ENCODE measurements around the gene TBXT.
"Not testable (repeated sequence)": the region's sequence is repeated elsewhere in the genome, so short reads cannot be mapped to it uniquely, and the experiment has no call there.

TBXT gene

DNA sequence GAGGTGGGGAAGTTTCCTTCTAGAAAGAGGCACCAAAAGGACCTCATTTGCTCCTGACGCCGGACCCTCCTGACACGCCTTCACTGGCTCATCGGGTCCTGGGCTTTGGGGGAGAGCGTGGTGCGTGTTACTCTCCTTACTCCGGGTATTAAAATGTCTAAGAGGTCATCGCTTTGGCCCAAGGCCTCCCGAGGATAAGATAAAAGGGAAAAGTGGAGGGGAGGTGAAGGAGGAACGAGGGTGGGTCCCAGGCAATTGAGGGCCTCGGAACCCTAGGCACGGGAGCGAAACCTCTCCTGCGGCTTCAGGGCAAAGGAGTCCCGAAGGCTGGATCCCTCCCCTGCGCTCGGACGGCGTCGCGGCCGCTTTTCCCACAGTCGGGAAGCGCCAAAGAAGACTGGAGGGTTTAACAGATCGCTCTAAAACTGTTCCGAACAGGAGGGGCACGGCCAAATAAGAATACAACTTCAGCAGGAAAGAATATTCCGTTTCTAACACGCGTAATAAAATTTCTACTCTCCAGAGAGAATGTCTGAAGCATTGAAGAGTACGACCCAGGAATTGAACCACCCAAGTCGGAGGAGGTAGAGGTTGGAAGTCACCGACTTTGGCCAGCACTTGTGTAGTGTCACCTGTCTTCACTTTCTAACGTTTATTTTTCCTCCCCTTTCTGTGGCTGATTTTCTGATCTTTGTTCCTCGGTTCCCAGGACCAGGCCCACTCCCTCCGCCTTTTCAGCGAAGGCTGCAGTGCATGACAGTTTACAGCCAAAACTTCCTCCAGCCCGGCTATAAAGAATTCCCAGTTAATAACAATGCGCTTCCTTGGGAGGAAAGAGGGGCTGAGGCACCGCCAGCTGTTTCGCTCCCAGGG lies 2.1 kb upstream of the TBXT start:
- DNase-seq, result no peak

DNA sequence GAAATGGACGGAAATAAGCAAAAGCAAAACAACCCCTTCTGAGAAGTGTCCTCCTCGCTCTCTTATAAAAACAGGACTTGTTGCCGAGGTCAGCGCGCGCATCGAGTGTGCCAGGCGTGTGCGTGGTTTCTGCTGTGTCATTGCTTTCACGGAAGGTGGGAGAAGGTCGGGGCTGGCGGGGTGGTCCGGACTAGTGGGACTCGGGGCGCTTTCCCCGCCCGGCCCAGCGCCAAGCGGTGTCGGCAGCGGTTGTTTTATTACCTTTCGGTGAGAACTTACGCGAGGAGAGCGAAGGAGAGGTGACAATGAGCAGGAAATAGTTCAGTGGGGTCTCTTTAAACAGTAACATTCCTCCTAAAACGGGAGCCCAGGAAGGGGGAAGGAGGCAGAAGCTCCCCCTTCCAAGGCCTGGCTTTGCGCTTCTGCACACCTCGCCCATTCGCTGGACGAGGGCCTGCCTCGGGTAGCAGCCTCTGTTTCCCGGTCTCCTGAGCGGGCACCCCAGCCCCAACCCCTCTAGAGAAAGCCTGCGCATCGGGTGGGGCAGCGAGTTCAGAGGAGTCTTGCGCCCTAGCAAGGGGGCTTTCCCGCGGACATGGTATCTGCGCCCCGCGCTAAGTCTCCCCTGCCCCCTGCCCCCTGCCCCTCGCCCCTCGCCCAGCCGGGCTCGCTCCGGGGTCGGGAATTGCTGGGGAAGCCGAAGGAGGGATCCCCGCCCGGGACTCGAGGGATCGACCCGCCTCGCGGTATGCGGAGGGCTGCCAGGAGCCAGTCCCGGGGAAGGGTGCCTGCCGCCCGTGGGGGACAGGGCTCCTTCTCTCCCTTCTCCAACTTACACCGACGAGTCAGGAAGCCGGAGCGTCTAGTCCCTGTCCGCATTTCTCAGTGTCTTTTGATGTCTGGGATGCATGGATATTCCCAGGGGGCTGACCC lies 1.2 kb upstream of the TBXT start:
- DNase-seq, result no peak

DNA sequence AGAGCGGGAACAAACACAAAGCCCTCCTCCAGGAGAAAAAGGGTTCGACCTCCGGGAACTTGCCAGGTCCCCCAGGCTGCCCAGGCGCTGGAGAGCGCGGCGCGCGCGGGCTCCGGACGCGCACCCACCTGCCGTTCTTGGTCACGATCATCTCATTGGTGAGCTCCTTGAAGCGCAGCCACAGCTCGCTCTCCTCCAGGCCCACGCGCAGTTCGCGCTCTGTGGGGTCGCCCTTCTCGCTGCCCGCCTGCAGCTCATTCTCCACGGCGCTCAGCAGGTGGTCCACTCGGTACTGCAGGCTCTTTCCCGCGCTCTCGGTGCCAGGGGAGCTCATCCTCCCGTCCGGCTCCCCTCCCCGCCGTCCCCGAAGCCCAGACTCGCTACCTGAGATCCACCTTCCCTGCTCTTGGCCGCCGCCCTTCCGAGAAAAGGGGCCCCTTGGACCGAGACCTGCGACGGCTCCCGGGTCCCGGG lies 356 bp downstream of the TBXT start:
- DNase-seq, result no peak

GRCh38 chr6:166166314-166167257 lies 1.1 kb downstream of the TBXT start:
- DNase-seq, result no peak

DNA sequence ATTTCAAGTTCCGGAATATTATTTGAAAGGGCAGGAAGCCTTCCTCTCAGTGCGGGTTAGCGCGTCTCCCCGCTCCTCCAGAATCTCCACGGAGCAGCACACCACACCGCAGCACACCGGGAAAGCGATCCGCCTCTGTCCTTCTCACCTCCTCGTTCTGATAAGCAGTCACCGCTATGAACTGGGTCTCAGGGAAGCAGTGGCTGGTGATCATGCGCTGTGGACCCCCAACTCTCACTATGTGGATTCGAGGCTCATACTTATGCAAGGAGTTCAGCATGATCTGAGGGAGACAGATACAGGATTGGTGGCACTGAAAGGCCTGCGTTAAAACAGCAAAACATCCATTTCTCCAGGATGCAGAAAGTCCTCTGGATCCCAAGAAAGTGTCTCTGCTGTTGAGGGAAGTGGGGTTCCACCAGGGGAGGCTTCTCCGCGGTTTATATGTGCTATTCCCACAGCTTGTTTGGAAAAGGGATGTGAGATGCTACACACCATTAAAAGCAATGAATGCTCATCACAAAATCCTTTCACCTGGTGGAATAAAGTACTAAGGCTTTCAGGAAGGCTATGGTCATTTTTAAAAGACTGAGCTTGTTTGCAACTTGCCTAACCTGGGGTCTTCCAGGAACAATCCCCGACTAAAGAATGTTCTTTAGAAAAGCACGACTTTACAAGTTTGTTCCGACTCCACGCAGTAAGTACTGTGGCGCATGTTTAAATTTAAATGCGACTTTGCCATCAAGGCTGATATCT lies 1.9 kb downstream of the TBXT start:
- no peak for DNase-seq

GRCh38 chr6:166162599-166163342 lies 4.9 kb downstream of the TBXT start:
- no peak for DNase-seq

GRCh38 chr6:166157930-166158617 lies 9.6 kb downstream of the TBXT start:
- DNase-seq, result no peak

GRCh38 chr6:166156942-166157341 lies 10.7 kb downstream of the TBXT start:
- DNase-seq, result no peak

DNA sequence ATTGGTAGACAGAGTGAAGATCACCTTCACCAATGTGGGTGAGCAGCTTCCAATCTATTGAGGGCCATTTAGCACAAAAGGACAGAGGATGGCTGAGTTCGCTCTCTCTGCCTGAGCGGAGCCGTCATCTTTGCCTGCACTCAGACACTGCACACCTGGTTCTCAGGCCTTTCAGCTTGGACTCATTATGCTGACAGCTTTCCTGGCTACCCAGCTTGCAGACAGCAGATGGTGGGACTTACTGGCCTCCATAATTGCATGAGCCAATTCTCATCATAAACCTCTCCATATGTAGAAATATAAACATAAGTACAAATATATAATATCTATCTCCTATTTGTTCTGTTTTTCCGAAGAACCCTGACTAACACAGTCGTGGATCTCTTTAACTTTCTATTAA lies 13.7 kb downstream of the TBXT start:
- no peak for DNase-seq

- DNase-seq, result no peak
These were observed 15.0 kb downstream of the TBXT start for GRCh38 chr6:166152660-166153059.

DNA sequence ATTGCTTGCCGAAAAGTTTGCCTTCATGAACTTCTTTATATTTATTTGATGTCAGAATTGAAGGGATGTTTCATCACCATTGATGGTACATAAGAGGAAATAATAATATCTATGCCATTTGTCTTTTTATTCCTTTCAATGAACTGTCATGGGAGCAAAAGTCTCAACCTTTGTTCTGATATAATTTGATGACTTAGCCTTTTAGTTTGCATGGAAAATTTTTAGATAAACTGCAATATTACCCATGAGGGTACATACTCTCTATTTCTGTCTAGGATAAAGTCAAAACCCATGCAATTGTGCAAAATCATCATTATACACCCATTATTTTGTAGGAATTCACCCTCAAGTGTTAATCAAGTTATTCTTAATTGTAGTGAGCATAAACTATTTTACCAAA lies 15.9 kb downstream of the TBXT start:
- DNase-seq, result no peak

GRCh38 chr6:166145751-166146150 lies 21.9 kb downstream of the TBXT start:
- DNase-seq, result no peak

DNA sequence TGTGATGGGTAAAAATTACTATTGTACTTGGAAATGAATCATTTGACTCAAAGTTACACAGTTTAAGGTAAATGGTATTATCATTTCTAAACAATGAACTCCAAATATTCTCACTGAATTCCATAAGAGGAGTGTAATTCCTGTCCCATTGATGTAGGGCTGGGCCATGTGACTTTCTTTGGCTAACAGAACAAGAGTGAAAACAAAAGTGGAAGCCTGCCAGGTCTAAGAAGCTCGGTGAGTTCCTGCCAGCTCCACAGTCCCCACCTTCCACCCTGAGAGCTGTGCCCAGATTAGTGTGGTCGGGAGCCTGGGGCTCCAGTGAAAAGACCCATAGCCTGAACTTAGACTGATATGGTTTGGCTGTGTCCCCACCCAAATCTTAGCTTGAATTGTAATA lies 24.6 kb downstream of the TBXT start:
- DNase-seq, result no peak

DNA sequence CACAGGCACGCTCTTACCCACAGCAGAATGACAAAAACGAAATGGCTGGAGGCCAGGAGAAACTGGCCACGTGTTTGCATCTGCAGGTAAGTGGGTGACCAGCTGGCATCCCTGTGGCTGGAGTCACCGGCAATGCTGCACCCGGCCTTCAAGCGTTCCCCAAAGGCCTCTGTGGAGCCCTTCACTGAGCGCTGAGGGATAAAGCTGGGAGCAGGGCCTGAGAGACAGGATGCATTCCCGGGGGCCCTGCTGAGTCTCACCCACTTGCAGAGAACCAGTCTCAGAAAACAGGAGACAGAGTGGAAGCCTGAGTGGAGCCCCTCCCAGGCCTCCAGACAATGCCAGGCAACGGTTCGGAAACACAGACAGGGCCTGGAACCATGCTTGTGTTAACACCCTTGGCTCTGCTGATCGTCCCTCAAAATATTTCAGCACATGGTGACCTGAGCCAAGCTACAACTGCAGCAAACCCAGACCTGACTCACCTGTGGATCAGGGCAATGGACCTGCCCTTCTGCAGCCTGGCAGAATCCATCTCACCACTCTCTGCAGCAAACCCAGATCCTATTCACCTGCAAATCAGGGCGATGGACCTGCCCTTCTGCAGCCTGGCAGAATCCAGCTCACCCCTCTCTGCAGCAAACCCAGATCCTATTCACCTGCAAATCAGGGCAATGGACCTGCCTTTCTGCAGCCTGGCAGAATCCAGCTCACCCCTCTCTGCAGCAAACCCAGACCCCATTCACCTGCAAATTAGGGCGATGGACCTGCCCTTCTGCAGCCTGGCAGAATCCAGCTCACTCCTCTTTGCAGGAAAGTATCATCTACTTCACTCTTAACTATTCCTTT lies 39.8 kb downstream of the TBXT start:
- no peak for DNase-seq

DNA sequence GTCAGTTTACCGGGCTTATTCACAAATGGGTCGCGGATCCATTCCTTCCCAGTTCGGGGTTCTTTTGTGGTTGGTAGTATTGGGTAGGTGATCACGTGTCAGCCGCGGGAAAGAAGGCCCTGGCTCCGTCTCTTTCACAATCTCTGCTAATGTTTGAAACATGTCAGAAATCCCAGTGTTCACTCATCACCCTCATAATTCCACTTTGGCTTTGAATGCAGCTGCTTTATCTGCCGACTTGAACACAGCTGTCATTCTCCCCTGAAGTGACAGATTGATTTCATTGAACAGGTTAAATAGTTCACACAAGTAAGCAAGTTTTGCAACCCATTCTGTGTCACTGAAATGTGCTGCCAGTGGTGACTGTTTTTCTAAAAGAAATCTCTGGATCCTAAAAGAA lies 44.5 kb downstream of the TBXT start:
- DNase-seq, result not testable (repeated sequence)

DNA sequence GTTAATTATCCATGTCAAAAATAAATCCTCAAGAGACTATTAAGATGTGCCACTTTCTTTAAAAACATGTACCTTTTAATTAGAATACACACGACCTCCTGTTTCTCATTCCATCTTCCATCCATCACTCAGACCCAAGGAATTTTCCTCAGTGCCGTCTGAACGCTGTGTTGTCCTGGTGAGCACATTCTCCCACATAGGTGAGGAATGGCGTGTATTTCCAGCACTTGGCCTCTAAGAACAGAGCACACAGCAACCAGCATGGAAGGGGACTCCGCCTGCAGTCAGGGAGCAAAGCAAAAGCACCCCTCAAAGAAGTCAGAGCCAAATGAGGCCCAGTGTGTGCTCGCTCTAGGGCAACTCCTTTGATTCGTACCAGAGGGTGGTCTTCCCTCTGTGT lies 45.9 kb downstream of the TBXT start:
- no peak for DNase-seq

GRCh38 chr6:166119116-166119911 lies 48.3 kb downstream of the TBXT start:
- DNase-seq, result no peak

DNA sequence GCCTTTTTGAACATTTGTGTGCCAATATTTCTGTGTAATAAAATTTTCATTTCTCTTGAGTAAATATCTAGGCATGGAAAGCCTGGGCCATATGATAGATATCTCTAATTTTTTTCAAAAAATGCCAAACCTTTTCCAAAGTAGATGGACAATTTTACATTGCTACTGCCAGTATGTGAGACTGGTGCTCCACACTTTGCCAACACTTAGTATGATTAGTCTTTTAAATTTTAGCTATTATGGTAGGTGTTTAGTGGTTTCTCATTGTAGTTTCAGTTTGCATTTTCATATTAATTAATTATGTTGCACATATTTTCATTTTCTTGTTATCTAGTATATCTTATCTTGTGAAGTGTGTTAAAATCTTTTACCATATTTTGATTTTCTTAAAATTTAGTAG lies 52.0 kb downstream of the TBXT start:
- DNase-seq, result no peak

DNA sequence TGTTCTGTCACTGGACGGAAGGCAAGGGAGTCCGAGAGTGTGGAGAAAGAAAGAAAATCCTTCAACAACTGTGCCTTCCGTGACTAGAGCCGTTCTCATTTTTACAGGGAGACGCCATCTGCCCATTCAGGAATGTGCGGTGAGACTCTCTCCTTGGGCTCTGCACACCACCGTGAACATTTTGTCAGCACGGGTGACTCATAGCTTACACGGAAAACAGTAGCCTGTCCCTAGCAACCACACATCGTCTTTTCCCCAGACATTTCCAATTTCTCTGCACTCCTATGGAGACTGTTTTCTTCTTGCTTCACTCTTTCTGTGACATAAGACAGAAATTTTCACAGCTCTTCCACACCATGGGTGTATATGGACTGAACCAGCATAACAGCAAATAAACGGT lies 55.1 kb downstream of the TBXT start:
- DNase-seq, result no peak
